ENCODE measurements around the gene PAGR1.
"Not testable (repeated sequence)": the region's sequence is repeated elsewhere in the genome, so short reads cannot be mapped to it uniquely, and the experiment has no call there.

Gene PAGR1

GRCh38 chr16:29813644-29814562 is 2.0 kb upstream of the PAGR1 start:
- DNase-seq, result no peak

GRCh38 chr16:29814592-29814991 is 1.4 kb upstream of the PAGR1 start:
- DNase-seq, result no peak

GRCh38 chr16:29815032-29815721 is 775 bp upstream of the PAGR1 start:
- DNase-seq, result peak; percentile 67

- peak; percentile 62 for DNase-seq
Measured at GRCh38 chr16:29816694-29817441, 916 bp downstream of the PAGR1 start.

GRCh38 chr16:29818082-29818481 is 2.1 kb downstream of the PAGR1 start:
- no peak for DNase-seq

GRCh38 chr16:29819506-29819905 is 3.6 kb downstream of the PAGR1 start:
- DNase-seq, result no peak

GRCh38 chr16:29820271-29820701 is 4.3 kb downstream of the PAGR1 start, which contains the start of gene MVP:
MVP (plus strand) TSS chr16:29820462; CDS start chr16:29830550, 10,088 bp downstream.
- peak; percentile 61 for DNase-seq

GRCh38 chr16:29820730-29821642 is 5.0 kb downstream of the PAGR1 start:
- DNase-seq, result peak; percentile 55

GRCh38 chr16:29821643-29822115 is 5.7 kb downstream of the PAGR1 start:
- no peak for DNase-seq

GRCh38 chr16:29824589-29825144 is 8.7 kb downstream of the PAGR1 start:
- DNase-seq, result no peak

GRCh38 chr16:29825145-29826044 is 9.4 kb downstream of the PAGR1 start:
- peak; percentile 53 for DNase-seq

GRCh38 chr16:29826342-29826695 is 10.4 kb downstream of the PAGR1 start:
- DNase-seq, result no peak

GRCh38 chr16:29830774-29831173 is 14.8 kb downstream of the PAGR1 start:
- no peak for DNase-seq

GRCh38 chr16:29831490-29831889 is 15.5 kb downstream of the PAGR1 start:
- no peak for DNase-seq

GRCh38 chr16:29833219-29833618 is 17.3 kb downstream of the PAGR1 start:
- not testable (repeated sequence) for DNase-seq

- DNase-seq, result no peak
Measured at GRCh38 chr16:29834079-29834478, 18.1 kb downstream of the PAGR1 start.

GRCh38 chr16:29835926-29836325 is 20.0 kb downstream of the PAGR1 start:
- no peak for DNase-seq

- no peak for DNase-seq
Measured at GRCh38 chr16:29836623-29837022, 20.7 kb downstream of the PAGR1 start.

GRCh38 chr16:29837841-29838240 is 21.9 kb downstream of the PAGR1 start:
- DNase-seq, result no peak

- DNase-seq, result no peak
Measured at GRCh38 chr16:29839822-29840221, 23.9 kb downstream of the PAGR1 start.

GRCh38 chr16:29840240-29840639 is 24.3 kb downstream of the PAGR1 start:
- no peak for DNase-seq
